SK-N-MC (cell line): ENCODE results near the gene MID1.
"Not testable (repeated sequence)": the region's sequence is repeated elsewhere in the genome, so short reads cannot be mapped to it uniquely, and the experiment has no call there.

Experiments
- DNase-seq: peaks from one replicate; pipeline ENCODE4 v3.0.0-alpha.2; 2011; ENCODE audit warnings: low read depth, low spot score
- H3K27ac ChIP-seq: fragments of 200-600 bp; sonication (generic); 2 replicates; pipeline ENCODE4 v1.5.1; 2016; ENCODE audit warnings: mixed run types
- H3K36me3 ChIP-seq: fragments of 200-600 bp; sonication (generic); 2 replicates; pipeline ENCODE4 v1.6.1; 2017; ENCODE audit warnings: antibody characterized with exemption, low read length, mixed read lengths; ENCODE audit not compliant: insufficient read depth
- H3K4me3 ChIP-seq: fragments of 200-600 bp; sonication (generic); 2 replicates; pipeline ENCODE4 v1.5.1; 2016
- H3K9ac ChIP-seq: fragments of 200-600 bp; sonication (generic); 2 replicates; pipeline ENCODE4 v1.8.0; 2017; ENCODE audit warnings: mixed run types, mixed read lengths; ENCODE audit not compliant: insufficient read length
- H3K9me3 ChIP-seq: fragments of 200-600 bp; sonication (generic); 2 replicates; pipeline ENCODE4 v1.6.1; 2017; ENCODE audit warnings: low read depth, mild to moderate bottlenecking, antibody characterized with exemption, low read length, moderate library complexity, mixed read lengths
- EZH2 ChIP-seq: fragments of 200-600 bp; sonication (generic); IDR thresholded peaks from one replicate; pipeline ENCODE4 v1.6.1; 2017; ENCODE audit warnings: antibody characterized with exemption
- FOXP2 ChIP-seq: optimal IDR thresholded peaks from 2 replicates; pipeline ENCODE3; 2011; ENCODE audit warnings: mild to moderate bottlenecking, moderate library complexity; ENCODE audit not compliant: insufficient read depth; ENCODE audit errors: extremely low read length, control extremely low read depth
- POLR2AphosphoS5 ChIP-seq: IDR thresholded peaks from 2 replicates; pipeline ENCODE4 v1.6.1; 2012; ENCODE audit warnings: mild to moderate bottlenecking, low read depth, low read length, borderline replicate concordance

MID1 gene

GRCh38 chrX:10608099-10608498, 12.3 kb downstream of the MID1 start:
- Histone ChIP-seq H3K9me3 (no peaks in the 10 kb centered on the region), H3K27ac (no peak overlapping the region), H3K4me3 (no peak overlapping the region), H3K36me3 (no peaks in the 10 kb centered on the region), H3K9ac (no peak overlapping the region)
- no peak for DNase-seq
- TF ChIP-seq FOXP2 (no peak), EZH2 (no peak), POLR2AphosphoS5 (no peak)

- Histone ChIP-seq H3K9ac (no peak overlapping the region), H3K27ac (no peak overlapping the region)
- TF ChIP-seq POLR2AphosphoS5 = no peak
- TF ChIP-seq EZH2 = no peak
- no peak for TF ChIP-seq FOXP2
Measured at GRCh38 chrX:10607233-10607632, 13.2 kb downstream of the MID1 start.

GRCh38 chrX:10603612-10604011, 16.8 kb downstream of the MID1 start:
- no peaks in the 10 kb centered on the region for H3K36me3 ChIP-seq

More at GRCh38 chrX:10607233-10607632, 13.2 kb downstream of the MID1 start:
- H3K9me3 ChIP-seq = no peaks in the 10 kb centered on the region
- H3K4me3 ChIP-seq = no peak overlapping the region
- DNase-seq = no peak
- no peaks in the 10 kb centered on the region for H3K36me3 ChIP-seq

GRCh38 chrX:10602646-10603045, 17.7 kb downstream of the MID1 start:
- H3K4me3 ChIP-seq = no peak overlapping the region
- DNase-seq = no peak
- no peak overlapping the region for H3K9ac ChIP-seq
- no peak for TF ChIP-seq POLR2AphosphoS5
- no peak for TF ChIP-seq FOXP2
- no peak for TF ChIP-seq EZH2
- no peaks in the 10 kb centered on the region for H3K36me3 ChIP-seq
- no peak overlapping the region for H3K27ac ChIP-seq
- H3K9me3 ChIP-seq = no peaks in the 10 kb centered on the region

More at GRCh38 chrX:10603612-10604011, 16.8 kb downstream of the MID1 start:
- Histone ChIP-seq H3K4me3 (no peak overlapping the region), H3K9me3 (no peaks in the 10 kb centered on the region), H3K9ac (no peak overlapping the region), H3K27ac (no peak overlapping the region)
- no peak for TF ChIP-seq FOXP2
- no peak for TF ChIP-seq POLR2AphosphoS5
- no peak for TF ChIP-seq EZH2
- no peak for DNase-seq

- DNase-seq = no peak
- Histone ChIP-seq H3K9ac (no peak overlapping the region), H3K36me3 (no peaks in the 10 kb centered on the region), H3K4me3 (no peak overlapping the region), H3K9me3 (no peaks in the 10 kb centered on the region), H3K27ac (no peak overlapping the region)
- TF ChIP-seq FOXP2 (no peak), POLR2AphosphoS5 (no peak), EZH2 (no peak)
Measured at GRCh38 chrX:10600479-10600878, 19.9 kb downstream of the MID1 start.

- H3K36me3 ChIP-seq = no peaks in the 10 kb centered on the region
- no peak overlapping the region for H3K9ac ChIP-seq
- TF ChIP-seq EZH2 (no peak), POLR2AphosphoS5 (no peak), FOXP2 (no peak)
- no peak overlapping the region for H3K4me3 ChIP-seq
- DNase-seq = no peak
- no peak overlapping the region for H3K27ac ChIP-seq
- no peaks in the 10 kb centered on the region for H3K9me3 ChIP-seq
Measured at GRCh38 chrX:10598540-10598939, 21.8 kb downstream of the MID1 start.

- no peaks in the 10 kb centered on the region for H3K9me3 ChIP-seq
- H3K4me3 ChIP-seq = no peak overlapping the region
- TF ChIP-seq EZH2 = no peak
- TF ChIP-seq POLR2AphosphoS5 = no peak
- TF ChIP-seq FOXP2 = no peak
- no peaks in the 10 kb centered on the region for H3K36me3 ChIP-seq
- H3K27ac ChIP-seq = no peak overlapping the region
- no peak for DNase-seq
- no peak overlapping the region for H3K9ac ChIP-seq
Measured at GRCh38 chrX:10597871-10598270, 22.5 kb downstream of the MID1 start.

GRCh38 chrX:10591363-10592335, 28.7 kb downstream of the MID1 start:
- TF ChIP-seq FOXP2 = no peak
- no peak for TF ChIP-seq EZH2
- TF ChIP-seq POLR2AphosphoS5 = no peak
- no peaks in the 10 kb centered on the region for H3K36me3 ChIP-seq
- DNase-seq = no peak
- H3K4me3 ChIP-seq = no peak overlapping the region
- H3K9me3 ChIP-seq = no peaks in the 10 kb centered on the region
- no peak overlapping the region for H3K27ac ChIP-seq
- no peak overlapping the region for H3K9ac ChIP-seq

- H3K9ac ChIP-seq, DNase-seq, H3K36me3 ChIP-seq, H3K27ac ChIP-seq, H3K9me3 ChIP-seq, H3K4me3 ChIP-seq: not testable (repeated sequence)
Measured at GRCh38 chrX:10589787-10590186, 30.6 kb downstream of the MID1 start.
